ENCODE data around the gene DENND2A.

DNA sequence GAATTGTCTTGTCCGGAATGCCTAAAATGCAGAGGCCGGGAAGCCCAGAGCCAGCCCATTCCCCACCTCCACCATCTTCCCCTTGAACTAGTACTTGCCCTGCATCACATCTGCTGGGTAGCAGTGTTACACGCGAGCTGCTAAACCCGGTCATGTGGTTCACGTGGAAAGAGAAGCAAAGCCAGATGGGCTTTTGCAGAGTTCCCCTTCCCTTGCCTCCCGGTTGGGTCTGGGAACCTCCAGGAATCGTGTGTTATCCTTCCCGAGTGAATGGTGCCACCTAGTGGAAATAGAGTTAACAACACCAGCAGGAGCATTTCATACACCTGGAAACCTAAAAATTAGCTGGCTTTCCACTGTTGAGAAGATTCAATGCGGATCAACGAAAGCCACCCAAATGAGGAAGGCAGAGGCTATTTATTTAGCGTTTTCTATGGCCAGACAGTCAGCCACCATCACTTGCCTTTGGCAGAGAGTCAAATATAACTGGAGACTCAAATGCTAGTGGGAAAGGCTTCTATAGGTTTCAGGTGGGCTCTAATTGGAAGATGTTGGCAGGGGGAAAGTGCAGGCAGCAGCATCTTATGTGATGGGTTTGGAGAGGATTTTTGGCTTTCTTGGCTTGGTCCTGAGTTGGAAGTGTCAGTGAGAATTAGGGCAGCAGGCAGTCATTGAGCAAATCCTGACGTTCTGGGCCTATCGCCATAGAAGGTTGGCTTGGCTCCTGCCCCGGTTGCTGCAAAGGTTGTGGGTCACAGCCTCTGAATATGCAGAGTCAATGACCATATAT, 12.9 kb upstream of the DENND2A start:
- TF ChIP-seq, protein P1, sequence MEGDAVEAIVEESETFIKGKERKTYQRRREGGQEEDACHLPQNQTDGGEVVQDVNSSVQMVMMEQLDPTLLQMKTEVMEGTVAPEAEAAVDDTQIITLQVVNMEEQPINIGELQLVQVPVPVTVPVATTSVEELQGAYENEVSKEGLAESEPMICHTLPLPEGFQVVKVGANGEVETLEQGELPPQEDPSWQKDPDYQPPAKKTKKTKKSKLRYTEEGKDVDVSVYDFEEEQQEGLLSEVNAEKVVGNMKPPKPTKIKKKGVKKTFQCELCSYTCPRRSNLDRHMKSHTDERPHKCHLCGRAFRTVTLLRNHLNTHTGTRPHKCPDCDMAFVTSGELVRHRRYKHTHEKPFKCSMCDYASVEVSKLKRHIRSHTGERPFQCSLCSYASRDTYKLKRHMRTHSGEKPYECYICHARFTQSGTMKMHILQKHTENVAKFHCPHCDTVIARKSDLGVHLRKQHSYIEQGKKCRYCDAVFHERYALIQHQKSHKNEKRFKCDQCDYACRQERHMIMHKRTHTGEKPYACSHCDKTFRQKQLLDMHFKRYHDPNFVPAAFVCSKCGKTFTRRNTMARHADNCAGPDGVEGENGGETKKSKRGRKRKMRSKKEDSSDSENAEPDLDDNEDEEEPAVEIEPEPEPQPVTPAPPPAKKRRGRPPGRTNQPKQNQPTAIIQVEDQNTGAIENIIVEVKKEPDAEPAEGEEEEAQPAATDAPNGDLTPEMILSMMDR (conservative IDR thresholded peaks at IDR 0.05; ENCODE audit: low read depth, low read length) = peak; percentile 84
- TF ChIP-seq EZH2 (IDR thresholded peaks at IDR 0.05; ENCODE audit: borderline replicate concordance, low read depth, low read length, poor library complexity, severe bottlenecking) = no peak
